Stimulated activated CD4-positive, alpha-beta T cell treated with anti-CD3 and anti-CD28 coated beads, Interleukin-4, amount 100 ng/mL, for 1 hour (primary cell): ENCODE data around the gene FKBP11.

Experiments used
- DNase-seq: peaks from one replicate; pipeline ENCODE4 v3.0.0-alpha.2; 2020

The FKBP11 gene

GRCh38 chr12:48925304-48926011, at the start of gene FKBP11:
Gene FKBP11, minus strand, starts transcription at chr12:48925492. Its CDS starts 64 bp downstream, at chr12:48925428.
- peak; percentile 74 for DNase-seq

DNA sequence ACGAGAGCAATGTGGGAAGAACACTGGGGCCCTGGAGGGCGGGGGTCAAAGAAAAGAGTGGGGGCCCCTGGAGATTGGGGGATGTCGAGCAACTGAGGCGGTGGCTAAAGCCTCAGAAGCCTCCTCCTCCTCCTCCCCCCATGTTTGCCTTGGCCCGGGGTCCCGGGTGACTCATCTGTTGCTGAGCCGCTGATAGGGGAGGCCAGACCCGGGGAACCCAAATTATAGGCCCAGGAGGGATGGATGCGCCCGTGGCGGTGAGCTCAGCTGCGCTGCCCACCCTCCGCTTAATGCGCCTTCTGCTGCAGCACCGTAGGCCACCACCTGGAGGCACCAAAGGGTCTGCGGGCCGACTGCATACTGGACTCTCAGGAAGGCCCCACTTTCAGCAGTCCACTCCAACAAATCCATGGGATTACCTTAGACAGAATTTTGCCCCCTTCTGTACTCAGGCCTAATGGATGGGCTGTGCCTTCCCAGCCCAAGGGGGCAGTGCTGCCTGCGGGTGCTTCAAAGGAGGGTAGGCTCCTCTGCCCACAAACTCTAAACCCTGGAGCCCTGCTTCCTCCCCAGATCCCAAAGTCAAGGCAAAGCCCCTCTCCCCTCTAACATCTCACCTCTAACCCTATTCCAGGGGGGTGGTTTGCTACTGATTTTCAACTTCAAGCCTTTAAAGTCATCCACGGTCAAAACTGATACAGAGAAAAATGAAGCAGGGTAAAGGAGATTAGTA, 48.8 kb upstream of the FKBP11 start:
- peak; percentile 35 for DNase-seq

- DNase-seq, result no peak
Observed at GRCh38 chr12:48973531-48973930, 48.2 kb upstream of the FKBP11 start.

- DNase-seq, result no peak
Observed at GRCh38 chr12:48972952-48973483, 47.7 kb upstream of the FKBP11 start.

DNA sequence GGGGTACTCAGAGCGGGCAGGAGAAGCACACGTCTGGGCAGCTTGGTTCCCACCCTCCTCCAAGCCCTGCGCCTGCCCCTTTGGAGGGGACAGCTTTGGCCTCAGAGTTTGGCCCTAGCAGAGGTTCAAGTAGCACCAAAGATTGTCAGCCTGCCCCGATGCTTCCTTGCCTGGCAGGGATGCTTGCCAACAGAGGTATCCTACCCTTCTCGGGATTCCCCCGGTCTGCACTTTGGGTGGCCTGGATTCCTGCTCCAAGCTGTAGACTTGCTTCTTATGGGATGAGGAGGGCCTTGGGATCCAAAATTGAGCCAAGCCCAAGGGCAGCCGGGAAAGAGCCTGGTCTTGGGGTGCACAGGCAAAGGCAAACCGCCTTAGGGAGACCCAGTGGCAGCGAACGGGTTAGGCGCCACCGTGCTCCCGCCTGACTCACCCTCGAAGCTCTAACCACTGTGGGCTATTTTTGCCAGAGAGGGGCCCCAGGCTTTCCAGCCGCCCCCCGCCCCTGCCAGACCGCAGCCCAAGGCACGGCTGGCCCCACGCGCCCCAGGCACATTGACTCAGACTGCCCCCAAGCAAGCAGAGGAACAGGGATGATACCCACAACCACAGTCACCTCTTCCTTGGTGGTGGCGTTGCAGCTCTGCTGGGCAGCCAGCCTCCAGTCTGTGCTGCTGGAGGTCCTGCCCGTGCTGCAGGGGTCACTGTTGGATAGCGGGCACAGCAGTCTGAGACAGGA, 47.1 kb upstream of the FKBP11 start:
- peak; percentile 26 for DNase-seq

DNA sequence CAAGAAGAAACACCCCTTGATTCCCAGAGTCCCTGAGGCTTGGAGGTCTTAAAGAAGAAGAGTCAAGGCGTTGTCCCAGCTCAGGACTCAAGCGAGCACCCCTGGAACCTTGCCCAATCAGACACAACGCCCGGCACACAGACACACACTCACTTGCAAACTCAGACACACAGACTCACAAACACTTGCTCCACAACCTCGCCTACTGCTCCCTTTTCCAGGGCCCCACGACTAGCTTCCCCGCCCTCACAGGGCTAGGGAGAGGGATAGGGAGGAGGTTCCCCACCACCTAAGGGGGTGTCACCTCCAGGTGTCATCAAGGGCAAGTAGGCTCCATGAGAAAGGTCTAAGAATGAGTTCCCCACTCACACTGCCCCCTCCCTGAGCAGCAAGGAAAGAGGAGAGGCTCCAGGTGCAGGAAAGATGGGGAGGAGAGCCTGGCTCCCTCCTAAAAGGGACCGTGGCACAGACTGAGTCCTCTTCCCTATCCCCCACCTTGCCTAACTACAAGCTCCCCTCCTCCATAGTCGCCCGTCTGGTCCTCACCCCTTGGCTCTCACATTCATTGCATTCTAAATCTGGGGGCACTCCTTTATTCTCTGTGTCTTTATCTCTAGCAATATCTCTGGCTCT, 45.5 kb upstream of the FKBP11 start:
- no peak for DNase-seq

DNA sequence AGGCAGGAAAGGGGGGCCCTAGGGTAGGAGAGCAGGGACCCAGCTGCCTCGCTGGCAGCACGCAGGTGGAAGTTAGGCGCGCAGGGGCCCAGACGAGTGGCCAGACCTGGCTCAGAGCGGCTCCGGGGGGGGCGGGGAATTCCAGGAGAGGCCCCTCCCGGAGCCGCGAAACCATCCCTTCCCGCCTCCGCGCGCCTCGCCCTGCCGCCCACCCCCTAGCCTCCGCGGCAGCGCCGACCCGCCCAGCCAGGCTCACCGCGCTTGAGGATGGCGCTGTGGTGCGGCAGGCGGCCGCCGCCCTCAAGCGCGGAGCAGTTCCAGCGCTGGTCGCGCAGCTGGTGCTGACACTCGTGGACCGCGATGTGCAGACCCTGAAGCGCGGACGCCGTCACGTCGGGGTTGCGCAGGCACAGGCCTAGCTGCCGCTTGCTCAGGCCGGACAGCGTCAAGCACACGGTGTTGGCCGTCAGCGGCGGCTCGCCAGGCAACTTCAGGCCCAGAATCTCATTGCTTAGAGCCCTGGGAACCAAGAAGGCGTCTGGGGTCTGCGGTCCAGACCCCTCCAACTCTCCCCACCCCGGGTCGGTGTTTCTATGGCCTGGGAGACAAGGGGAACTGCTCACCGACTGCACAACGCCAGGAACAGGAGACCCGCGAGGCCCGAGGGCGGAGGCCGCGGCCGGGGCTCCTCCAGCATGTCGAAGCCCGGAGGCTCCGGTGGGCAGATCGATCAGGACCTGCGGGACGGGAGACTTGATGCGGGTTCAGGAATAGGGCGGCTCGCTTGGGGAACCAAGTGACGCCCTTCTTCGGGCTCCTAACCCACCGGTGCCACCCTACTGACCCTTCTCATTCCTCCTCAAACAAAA, 44.8 kb upstream of the FKBP11 start:
- peak; percentile 64 for DNase-seq

DNA sequence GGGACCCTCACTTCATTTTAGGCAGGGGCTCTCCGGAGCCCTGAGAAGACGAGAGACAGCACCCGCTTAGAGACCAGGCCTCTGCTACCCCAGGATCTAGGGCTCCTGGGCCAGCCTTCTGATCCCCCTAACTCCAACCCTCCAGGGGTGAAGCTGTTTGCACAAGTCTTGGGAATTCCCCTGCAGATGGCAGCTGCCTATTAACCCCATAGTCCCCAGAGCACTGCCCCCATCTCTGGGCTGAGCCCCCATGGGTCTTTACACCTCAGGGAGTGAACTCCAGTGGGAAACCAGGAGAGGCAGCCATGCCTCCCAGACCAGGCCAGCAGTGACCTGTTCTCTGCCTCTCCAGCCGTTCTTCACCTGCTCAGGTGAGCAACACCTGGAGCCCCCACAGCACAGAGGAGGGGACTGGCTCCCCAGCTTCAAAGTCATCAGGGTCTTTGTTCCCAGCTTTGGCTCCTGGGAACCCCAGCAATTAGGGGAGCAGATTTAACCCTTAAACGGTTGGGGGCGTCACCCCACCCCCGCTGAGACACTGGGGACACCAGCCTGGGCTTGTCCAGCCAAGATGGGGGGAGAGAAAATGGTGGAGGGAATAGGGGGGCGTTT, 44.0 kb upstream of the FKBP11 start:
- DNase-seq, result no peak

GRCh38 chr12:48968467-48968866, 43.2 kb upstream of the FKBP11 start:
- no peak for DNase-seq

- DNase-seq, result no peak
Observed at GRCh38 chr12:48967991-48968390, 42.7 kb upstream of the FKBP11 start.

- no peak for DNase-seq
Observed at GRCh38 chr12:48966177-48966895, 41.0 kb upstream of the FKBP11 start.

DNA sequence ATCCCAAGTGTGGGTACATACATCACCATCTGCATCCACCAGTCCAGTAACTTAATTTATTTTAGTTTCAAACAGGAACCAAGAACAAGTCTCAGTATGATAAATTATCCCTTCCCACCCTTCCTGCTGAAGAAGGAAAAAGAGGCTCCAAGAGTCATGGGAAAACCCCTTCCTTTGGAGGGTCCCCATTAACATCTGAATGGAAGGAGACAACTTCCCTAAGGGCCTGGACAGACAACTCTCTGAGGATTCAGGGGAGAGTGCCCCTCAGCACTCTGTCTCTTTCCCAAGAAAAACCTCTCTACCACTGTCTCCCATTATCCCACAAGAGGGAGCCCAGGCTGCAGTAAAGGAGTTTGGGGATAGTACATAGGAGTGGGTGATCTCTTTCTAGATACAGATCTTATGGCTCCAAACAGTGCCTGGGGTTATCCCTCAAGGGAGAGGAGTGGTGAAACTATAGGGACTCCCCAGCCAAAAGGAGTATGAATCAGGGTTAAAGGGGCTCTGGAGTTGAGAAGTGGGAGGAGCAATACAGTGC, 40.1 kb upstream of the FKBP11 start:
- no peak for DNase-seq

GRCh38 chr12:48961801-48962200, 36.5 kb upstream of the FKBP11 start:
- no peak for DNase-seq

DNA sequence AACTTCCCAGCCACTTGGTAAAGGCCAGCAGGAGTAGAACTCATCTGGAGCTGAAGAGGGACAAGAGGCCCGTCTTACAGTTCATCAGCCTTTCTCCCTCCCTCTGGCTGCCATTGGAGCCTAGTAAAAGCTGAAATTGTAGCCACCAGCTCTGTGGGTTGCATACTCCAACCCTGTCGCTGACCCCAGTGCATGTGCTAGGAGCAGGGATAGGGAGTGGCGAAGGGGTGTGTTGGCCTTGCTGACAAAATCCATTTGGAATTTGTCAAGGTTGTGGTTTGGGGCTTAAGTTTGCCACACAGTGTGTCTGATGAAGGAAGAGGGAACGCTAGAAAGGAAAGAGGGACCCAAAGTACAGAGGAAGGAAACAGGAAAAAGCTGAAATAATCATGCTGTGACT, 36.0 kb upstream of the FKBP11 start:
- no peak for DNase-seq

GRCh38 chr12:48960834-48961233, 35.5 kb upstream of the FKBP11 start:
- DNase-seq, result no peak

DNA sequence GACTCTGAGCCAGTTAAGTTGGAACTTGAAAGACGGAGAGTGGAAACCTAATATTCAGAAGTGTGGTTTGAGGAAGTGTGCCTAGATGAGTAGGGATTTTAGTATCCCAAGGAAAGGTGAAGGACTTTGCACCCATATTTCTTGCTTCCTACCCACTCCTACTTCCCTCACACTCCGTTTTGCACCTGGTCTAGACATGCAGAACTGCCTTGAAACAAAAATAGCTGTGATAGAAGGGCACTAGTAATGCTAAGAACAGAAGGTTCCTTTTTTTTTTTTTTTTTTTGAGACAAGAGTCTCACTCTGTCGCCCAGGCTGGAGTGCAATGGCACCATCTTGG, 32.7 kb upstream of the FKBP11 start:
- no peak for DNase-seq

DNA sequence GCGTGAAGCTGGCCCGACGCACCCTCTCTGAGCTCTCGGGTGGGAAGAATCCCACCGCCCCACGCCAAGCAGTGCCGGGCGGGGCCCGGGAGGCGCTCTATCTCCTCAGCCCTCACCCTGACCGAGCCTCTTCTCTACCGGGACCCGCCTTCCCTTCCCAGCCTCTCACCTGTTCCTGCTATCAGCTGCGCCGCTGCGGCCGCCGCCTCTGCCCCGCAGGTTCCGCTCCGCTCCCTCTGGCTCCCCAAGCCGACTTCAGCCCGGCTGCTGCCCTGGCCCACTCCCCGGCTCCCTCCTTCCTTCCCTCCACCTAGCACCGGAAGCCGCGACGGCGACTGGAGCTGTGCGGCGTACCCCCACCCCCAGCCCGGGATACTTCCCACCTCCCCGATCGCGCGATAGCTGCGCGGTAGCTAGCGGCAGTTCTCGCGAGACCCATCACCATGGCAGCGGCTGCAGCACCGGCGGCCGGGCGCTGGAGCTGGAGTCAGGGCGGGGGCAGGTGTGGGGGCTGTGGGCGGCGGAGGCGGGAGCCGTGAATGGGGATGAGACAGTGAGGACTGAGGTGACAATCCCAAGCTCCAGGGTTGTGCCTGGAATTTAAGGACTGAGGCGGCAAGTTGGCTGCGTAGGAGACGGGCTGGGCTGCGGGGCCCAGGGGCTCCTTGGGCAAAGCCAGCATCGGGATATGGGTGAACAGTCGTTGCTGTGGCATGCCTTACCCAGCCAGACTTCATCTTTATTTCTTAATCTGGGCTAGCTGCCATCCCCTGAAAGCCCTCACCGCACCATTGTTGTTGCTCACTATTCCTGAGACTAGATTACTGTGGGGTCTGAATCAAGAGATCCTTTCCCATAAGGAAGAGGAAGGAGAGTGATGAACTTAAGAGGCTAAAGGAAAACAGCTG, 32.1 kb upstream of the FKBP11 start, which contains the start of gene ARF3:
Gene ARF3, minus strand, starts transcription at position 347 of the 908 bp plus-strand sequence. CDS start 16,392 bp downstream, outside the sequence.
- DNase-seq, result peak; percentile 94

GRCh38 chr12:48956279-48957140, 31.2 kb upstream of the FKBP11 start:
- DNase-seq, result peak; percentile 22
